HEK293T (cell line): ENCODE data around the gene LRSAM1.

Source experiments
- BHLHE40 ChIP-seq: fragments of 450-650 bp; IDR thresholded peaks from 2 replicates; pipeline ENCODE4 v1.6.1; 2016; ENCODE audit warnings: mild to moderate bottlenecking, moderate library complexity, borderline replicate concordance
- ELF4 ChIP-seq: fragments of 450-650 bp; IDR thresholded peaks from 2 replicates; pipeline ENCODE4 v1.6.1; 2017; ENCODE audit warnings: antibody characterized with exemption
- FOXA1 ChIP-seq: fragments of 450-650 bp; IDR thresholded peaks from 2 replicates; pipeline ENCODE4 v1.6.1; 2016; ENCODE audit warnings: mild to moderate bottlenecking
- FOXM1 ChIP-seq: fragments of 450-650 bp; IDR thresholded peaks from 2 replicates; pipeline ENCODE4 v1.6.1; 2017; ENCODE audit warnings: mild to moderate bottlenecking, borderline replicate concordance
- HDGF ChIP-seq: fragments of 450-650 bp; IDR thresholded peaks from 2 replicates; pipeline ENCODE4 v1.6.1; 2017; ENCODE audit warnings: antibody characterized with exemption, borderline replicate concordance
- NFRKB ChIP-seq: fragments of 450-650 bp; IDR thresholded peaks from 2 replicates; pipeline ENCODE4 v1.6.1; 2016; ENCODE audit warnings: mild to moderate bottlenecking, moderate library complexity
- PKNOX1 ChIP-seq: fragments of 450-650 bp; IDR thresholded peaks from 2 replicates; pipeline ENCODE4 v1.6.1; 2016

- no peak for TF ChIP-seq ELF4
- TF ChIP-seq FOXM1: no peak
- no peak for TF ChIP-seq NFRKB
- no peak for TF ChIP-seq HDGF
- no peak for TF ChIP-seq FOXA1
- no peak for TF ChIP-seq PKNOX1
- no peak for TF ChIP-seq BHLHE40
Observed at GRCh38 chr9:127423476-127423933, 27.8 kb upstream of the LRSAM1 start.
